Hepatocyte (in vitro differentiated cells): Measurements from ENCODE around the gene CPD.

Experiments used
- CTCF ChIP-seq: fragments of 200-600 bp; sonication (generic); IDR thresholded peaks from 2 replicates; pipeline ENCODE4 v1.5.1; 2016; ENCODE audit warnings: antibody characterized with exemption, mild to moderate bottlenecking; ENCODE audit not compliant: poor library complexity
- EZH2 ChIP-seq: fragments of 200-600 bp; sonication (generic); IDR thresholded peaks from 2 replicates; pipeline ENCODE4 v1.6.1; 2016; ENCODE audit warnings: antibody characterized with exemption, mild to moderate bottlenecking, borderline replicate concordance
- EZH2phosphoT487 ChIP-seq: fragments of 200-600 bp; sonication (generic); IDR thresholded peaks from one replicate; pipeline ENCODE4 v1.6.1; 2018; ENCODE audit warnings: antibody characterized with exemption, mild to moderate bottlenecking, low read depth, moderate library complexity; ENCODE audit not compliant: unreplicated experiment, severe bottlenecking

GRCh38 chr17:30345089-30345433, 33.7 kb upstream of the CPD start:
- no peak for TF ChIP-seq CTCF
- no peak for TF ChIP-seq EZH2phosphoT487
- TF ChIP-seq EZH2 = no peak
